GM21390 (cell line): ENCODE results near the gene HES1.
"Not testable (repeated sequence)": the region's sequence is repeated elsewhere in the genome, so short reads cannot be mapped to it uniquely, and the experiment has no call there.

Experiments used
- ATAC-seq: cut with Tn5 transposase; IDR thresholded peaks from one replicate; pipeline ENCODE4 v1.9.1; 2021; ENCODE audit not compliant: unreplicated experiment

The HES1 gene, protein sequence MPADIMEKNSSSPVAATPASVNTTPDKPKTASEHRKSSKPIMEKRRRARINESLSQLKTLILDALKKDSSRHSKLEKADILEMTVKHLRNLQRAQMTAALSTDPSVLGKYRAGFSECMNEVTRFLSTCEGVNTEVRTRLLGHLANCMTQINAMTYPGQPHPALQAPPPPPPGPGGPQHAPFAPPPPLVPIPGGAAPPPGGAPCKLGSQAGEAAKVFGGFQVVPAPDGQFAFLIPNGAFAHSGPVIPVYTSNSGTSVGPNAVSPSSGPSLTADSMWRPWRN

GRCh38 chr3:194135806-194136518 lies at the start of gene HES1:
TSS of gene HES1 (plus strand) at chr3:194136148. CDS start at chr3:194136381, 233 bp downstream.
- peak; percentile 21 for ATAC-seq

GRCh38 chr3:194086388-194087075 lies 49.4 kb upstream of the HES1 start:
- ATAC-seq, result no peak

DNA sequence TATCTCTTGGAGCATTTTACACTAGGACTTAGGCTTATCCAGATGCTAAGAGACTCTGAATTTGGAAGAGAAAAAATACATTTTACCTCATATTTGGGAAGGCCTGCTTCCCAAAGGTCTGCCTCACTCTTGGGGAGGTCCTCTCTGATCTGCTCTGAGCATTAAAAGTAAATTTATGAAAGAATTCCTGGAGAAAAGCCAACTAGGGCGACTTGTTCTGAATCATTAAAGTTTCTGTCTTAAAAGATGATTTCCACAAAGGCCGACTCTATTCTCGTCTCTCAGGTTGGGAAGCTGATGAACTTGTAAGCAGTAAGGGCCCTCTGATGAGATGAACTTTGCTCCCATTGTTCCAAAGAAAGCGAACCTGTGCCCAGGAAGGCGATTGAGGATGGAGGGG lies 48.7 kb upstream of the HES1 start:
- ATAC-seq, result no peak

DNA sequence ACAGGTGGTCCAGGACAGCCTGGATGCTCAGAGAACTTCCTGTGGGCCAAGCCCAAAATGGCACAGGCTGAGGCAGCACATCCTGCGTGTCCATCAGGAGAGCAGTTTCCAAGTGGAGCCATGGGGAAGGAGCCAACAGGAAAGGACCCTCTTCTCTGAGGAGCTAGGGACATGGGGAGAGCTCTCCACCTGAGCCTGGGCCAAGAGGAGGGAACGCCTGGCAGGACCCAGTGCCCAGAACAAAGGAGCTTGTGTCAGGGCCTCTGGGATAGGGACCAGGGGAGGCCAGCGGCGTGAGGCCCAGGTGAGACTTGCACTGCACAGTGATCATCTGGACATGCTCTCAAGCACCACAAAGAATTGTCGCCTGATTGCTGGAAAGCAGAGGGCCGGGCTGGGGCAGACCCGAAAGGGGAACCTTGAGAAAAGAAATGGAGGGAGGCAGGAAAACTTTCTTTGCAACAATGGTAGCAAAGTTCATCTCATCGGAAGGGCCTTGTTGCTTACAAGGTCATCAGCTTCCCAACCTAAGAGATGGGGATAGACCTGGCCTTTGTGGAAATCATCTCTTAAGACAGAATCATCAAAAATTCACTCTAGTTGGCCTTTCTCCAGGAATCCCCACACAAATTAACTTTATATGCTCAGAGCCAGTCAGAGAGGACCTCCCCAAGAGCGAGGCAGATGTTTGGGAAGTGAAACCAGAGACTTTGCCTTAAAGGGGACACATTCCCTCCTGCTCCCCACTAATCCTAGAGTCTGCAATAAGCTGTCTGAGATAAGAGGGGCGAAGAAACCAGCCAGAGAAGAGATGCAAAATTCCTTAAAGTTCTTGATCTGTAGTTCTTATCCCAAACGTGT lies 47.7 kb upstream of the HES1 start:
- ATAC-seq, result no peak

DNA sequence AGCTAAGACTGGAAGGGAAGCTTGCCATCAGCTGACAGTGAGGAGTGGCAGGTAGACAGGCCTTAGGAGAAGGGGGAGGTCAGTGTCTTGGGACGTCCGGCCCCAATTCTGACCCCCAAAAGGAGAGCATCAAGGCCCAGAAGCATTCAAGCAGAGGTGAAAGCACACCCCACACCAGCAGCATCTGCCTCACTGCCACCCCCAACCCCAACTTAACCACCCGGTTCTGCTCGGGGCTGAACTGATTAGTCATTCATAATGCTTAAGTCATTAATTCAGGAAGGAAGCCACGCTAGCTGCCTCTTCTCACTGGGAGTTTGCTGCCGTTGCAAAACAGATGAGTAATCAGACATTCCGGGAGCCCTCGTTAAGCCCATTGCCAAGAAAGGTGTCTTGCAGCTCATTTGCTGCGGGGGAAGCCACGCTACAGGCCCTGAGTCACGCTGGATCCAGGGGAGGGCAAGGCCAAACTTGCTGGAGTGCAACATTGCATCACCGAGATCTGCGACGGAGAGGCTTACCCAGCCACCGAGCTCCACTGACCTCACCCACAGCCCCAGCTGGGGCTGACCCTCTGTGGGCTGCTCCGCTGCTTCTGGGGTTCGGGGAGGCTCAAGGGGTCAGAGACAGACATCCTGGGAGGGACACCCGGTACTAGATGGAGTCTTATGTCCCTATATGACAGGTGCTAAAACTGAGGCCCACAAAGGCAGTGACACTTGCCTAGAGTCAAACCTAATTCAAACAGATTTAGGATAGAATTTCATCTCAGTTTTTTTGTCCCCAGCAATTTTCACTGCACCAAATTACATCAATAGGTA lies 46.4 kb upstream of the HES1 start:
- peak; percentile 51 for ATAC-seq

DNA sequence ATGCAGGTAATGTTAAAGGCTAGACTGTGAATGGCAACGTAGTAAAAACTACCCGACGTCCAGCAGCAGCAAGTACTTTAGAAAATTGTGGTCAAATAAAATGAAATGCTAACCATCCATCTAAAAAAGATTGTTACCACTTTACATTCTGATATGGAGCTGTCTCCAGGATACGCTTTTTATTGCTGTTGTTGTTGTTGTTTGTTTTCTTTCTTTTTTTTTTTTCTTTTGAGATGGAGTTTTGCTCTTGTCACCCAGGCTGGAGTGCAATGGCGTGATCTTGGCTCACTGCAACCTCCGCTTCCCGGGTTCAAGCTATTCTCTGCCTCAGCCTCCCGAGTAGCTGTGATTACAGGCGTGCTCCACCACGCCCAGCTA lies 45.8 kb upstream of the HES1 start:
- ATAC-seq, result not testable (repeated sequence)

DNA sequence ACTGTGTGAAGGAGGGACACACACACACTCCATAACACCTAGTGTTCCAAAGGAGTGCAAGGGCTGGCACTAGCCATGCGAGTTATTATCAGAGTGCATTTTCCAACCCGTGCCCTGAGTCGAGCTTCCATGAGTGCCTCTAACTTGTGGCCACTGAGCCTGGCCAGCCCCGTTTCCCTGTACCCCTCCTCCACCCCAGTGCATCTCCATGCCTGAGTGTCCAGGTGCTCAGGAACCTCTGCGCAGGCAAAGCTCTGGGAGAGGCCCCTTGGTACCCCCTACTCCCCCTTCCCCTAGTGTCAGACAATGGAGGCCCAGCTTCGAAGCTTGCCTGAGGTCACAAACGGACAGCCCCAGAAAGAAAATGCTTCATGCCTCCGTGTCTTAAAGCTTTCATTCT lies 45.2 kb upstream of the HES1 start:
- ATAC-seq, result no peak

DNA sequence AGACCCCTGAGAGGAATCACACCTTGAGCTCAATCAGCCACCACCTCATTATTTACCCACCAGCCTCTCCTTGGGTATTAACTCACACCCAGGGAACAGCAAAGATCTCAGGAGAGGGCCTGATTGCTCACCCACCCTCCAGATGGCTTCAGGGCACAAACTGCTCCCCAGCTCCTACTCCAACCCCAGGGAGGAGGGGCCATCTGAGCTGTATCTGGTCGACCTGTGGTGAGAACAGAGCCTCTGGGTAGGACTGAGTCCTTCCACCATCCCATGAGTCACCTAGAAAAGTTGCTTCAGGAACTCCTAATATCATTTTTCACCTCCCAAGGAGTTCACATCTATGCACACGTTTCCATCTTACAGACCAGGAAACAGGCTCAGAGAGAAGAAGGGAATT lies 44.8 kb upstream of the HES1 start:
- ATAC-seq, result no peak

GRCh38 chr3:194091897-194092296 lies 44.1 kb upstream of the HES1 start:
- ATAC-seq, result not testable (repeated sequence)

GRCh38 chr3:194092881-194093301 lies 43.1 kb upstream of the HES1 start:
- no peak for ATAC-seq

GRCh38 chr3:194093842-194094241 lies 42.1 kb upstream of the HES1 start:
- ATAC-seq, result no peak

DNA sequence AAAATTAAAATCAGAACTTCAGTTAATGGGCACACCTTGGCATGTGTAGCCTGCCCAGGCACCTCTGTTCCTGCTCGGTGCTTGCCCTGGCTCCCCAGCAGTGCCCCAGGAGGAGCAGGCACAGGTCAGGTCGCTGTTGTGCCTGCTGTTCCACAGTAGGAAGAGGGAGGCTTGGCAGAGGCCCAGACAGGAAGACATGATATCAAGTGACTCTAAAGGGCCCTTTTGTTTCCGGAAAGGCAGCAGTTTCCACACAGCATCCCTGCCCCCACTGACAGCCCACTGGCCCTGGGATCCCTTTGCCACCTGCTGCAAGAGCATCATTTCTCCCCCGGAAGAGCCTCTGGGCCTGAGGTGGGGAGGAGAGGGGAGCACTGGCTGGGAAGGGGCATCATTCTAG lies 40.5 kb upstream of the HES1 start:
- ATAC-seq, result no peak

DNA sequence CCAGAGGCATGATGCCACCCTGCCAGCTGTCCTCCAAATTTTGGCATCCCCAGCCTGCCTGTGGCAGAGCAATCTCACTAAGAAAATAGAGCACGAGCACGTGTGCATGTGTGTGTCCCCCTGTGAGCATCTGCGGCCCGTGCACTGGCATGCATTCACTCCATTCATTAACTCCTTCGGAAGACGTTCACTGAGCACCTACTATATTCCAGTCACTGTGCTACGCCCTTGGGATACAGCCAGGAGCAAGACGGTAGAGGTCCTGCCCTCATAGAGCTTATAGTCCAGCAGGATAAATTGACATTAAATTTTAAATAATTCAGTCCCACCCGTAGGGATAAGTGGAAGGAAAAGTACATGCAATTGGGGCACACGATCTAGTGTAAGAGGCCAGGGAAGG lies 40.0 kb upstream of the HES1 start:
- ATAC-seq, result no peak

DNA sequence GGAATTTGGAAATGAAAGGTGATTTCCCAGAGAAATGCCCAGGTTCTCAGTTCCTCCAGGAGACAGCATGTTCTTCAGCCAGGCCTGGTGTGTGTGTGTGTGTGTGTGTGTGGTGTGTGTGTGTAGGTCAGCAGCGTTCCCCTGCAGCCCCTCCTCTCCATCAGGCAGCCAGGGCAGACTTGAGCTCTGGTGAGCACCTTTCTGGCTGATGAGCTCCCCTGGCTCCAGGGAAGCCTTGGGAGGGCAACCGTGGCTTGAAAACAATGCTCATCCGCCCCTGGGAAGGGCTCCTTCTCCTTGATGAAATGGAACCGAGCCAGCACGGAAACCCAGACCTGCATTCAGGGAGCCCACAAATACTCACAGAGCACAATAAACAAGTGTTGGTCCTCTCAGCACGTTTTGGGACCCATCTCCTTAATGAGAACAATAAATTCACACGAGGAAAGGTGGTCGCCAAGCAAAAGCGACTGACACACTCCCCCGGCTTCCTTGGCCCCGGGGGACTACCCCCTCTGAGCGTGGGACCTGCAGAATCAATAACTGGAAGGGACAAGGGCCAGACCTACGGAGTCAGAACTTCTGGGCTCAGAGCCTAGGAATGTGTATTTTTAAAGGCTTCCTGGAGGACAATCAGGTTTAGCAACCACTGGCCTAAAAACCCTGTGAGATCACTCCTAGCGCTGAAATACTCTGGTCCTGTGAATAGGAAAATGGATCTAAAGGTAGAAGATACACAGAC lies 38.6 kb upstream of the HES1 start:
- ATAC-seq, result no peak

GRCh38 chr3:194098081-194098842 lies 37.7 kb upstream of the HES1 start:
- no peak for ATAC-seq

DNA sequence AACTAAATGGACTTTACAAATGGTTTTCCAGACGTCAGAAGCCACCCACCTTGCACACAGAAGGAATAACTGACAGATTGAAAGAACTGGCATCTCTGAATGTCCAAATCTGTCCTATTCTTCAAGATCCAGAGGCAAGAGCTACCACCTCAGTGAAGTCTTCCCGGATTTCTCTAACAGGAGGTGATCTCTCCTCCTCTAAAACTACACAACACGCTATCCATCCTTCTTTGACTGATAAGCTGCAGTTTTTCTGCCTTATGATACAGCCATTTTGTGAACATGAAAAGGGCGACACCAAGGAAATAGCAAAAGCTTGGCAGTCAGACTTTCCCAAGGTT lies 37.1 kb upstream of the HES1 start:
- ATAC-seq, result no peak

GRCh38 chr3:194099215-194099614 lies 36.7 kb upstream of the HES1 start:
- no peak for ATAC-seq

- peak; percentile 82 for ATAC-seq
Observed at GRCh38 chr3:194100856-194101390, 35.0 kb upstream of the HES1 start.
